ENCODE data around the gene GATA3.

GATA3 gene

GRCh38 chr10:8065651-8066050, 11.2 kb downstream of the GATA3 start:
- DNase-seq = no peak

GRCh38 chr10:8066124-8066523, 11.6 kb downstream of the GATA3 start:
- no peak for DNase-seq

- DNase-seq = no peak
Measured at GRCh38 chr10:8066797-8067196, 12.3 kb downstream of the GATA3 start.

GRCh38 chr10:8069108-8069507, 14.6 kb downstream of the GATA3 start:
- no peak for DNase-seq

- DNase-seq = no peak
Measured at GRCh38 chr10:8069627-8070026, 15.1 kb downstream of the GATA3 start.

GRCh38 chr10:8070440-8070839, 16.0 kb downstream of the GATA3 start:
- DNase-seq = no peak

- DNase-seq = no peak
Measured at GRCh38 chr10:8071006-8071405, 16.5 kb downstream of the GATA3 start.

GRCh38 chr10:8071666-8072065, 17.2 kb downstream of the GATA3 start:
- no peak for DNase-seq

GRCh38 chr10:8072211-8072610, 17.7 kb downstream of the GATA3 start:
- DNase-seq = no peak

GRCh38 chr10:8073691-8074416, 19.4 kb downstream of the GATA3 start:
- no peak for DNase-seq

- no peak for DNase-seq
Measured at GRCh38 chr10:8074881-8075280, 20.4 kb downstream of the GATA3 start.

GRCh38 chr10:8075282-8076260, 21.1 kb downstream of the GATA3 start:
- DNase-seq = no peak

- DNase-seq = no peak
Measured at GRCh38 chr10:8076933-8077332, 22.4 kb downstream of the GATA3 start.

GRCh38 chr10:8078027-8078426, 23.5 kb downstream of the GATA3 start:
- no peak for DNase-seq

GRCh38 chr10:8079126-8079525, 24.6 kb downstream of the GATA3 start:
- no peak for DNase-seq

- DNase-seq = no peak
Measured at GRCh38 chr10:8084799-8085198, 30.3 kb downstream of the GATA3 start.

- DNase-seq = no peak
Measured at GRCh38 chr10:8085251-8085650, 30.8 kb downstream of the GATA3 start.

- no peak for DNase-seq
Measured at GRCh38 chr10:8086315-8086714, 31.8 kb downstream of the GATA3 start.

- DNase-seq = no peak
Measured at GRCh38 chr10:8088504-8088903, 34.0 kb downstream of the GATA3 start.

- DNase-seq = no peak
Measured at GRCh38 chr10:8092428-8092827, 37.9 kb downstream of the GATA3 start.

GRCh38 chr10:8095959-8096358, 41.5 kb downstream of the GATA3 start:
- DNase-seq = no peak

GRCh38 chr10:8096931-8097330, 42.4 kb downstream of the GATA3 start:
- no peak for DNase-seq

- no peak for DNase-seq
Measured at GRCh38 chr10:8100366-8100765, 45.9 kb downstream of the GATA3 start.

All from activated CD4-positive, alpha-beta T cell treated with anti-CD3 and anti-CD28 coated beads, Interleukin-2, amount 50 U/mL, for 1 hour (primary cell).